LNCAP (cell line): ENCODE data around the gene ITCH.

ENCODE experiments used
- TF ChIP-seq, protein P1 (sequence below): fragments of 450-650 bp; IDR thresholded peaks from 2 replicates; pipeline ENCODE4 v1.5.1; 2017; ENCODE audit warnings: mild to moderate bottlenecking

Gene ITCH

DNA sequence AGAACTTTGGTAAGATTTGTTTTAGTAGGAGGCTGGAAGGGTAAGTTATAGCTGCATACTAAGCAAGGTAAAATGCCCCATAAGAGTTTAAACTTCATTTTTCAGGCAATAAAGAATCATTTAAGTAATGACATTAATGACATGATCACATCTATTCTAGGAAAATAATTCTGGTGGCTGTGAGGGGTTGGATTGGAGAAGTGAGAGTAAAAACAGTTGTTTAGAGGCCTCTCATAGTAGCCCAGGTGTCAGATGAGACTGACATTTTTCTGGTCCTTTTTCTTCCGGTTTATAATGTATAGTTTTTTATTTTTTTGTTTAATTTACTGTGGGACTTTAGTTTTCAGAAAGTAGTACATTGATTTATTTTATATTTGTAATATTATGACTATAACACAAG is 40.8 kb downstream of the ITCH start:
- TF ChIP-seq, protein P1, sequence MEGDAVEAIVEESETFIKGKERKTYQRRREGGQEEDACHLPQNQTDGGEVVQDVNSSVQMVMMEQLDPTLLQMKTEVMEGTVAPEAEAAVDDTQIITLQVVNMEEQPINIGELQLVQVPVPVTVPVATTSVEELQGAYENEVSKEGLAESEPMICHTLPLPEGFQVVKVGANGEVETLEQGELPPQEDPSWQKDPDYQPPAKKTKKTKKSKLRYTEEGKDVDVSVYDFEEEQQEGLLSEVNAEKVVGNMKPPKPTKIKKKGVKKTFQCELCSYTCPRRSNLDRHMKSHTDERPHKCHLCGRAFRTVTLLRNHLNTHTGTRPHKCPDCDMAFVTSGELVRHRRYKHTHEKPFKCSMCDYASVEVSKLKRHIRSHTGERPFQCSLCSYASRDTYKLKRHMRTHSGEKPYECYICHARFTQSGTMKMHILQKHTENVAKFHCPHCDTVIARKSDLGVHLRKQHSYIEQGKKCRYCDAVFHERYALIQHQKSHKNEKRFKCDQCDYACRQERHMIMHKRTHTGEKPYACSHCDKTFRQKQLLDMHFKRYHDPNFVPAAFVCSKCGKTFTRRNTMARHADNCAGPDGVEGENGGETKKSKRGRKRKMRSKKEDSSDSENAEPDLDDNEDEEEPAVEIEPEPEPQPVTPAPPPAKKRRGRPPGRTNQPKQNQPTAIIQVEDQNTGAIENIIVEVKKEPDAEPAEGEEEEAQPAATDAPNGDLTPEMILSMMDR: no peak

DNA sequence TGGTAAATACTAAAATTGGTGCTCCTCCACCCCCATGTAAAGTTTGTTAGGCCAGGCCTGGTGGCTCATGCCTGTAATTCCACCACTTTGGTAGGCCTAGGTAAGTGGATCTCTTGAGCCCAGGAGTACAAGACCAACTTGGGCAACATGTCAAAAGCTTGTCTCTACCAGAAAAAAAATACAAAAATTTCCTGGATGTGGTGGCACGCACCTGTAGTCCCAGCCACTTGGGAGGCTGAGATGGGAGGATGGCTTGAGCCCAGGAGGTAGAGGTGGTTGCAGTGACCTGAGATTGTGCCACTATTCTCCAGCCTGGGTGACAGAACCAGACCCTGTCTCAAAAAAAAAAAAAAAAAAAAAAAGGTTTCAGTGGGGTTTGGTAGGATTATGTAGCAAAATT is 41.7 kb downstream of the ITCH start:
- TF ChIP-seq, protein P1: no peak

DNA sequence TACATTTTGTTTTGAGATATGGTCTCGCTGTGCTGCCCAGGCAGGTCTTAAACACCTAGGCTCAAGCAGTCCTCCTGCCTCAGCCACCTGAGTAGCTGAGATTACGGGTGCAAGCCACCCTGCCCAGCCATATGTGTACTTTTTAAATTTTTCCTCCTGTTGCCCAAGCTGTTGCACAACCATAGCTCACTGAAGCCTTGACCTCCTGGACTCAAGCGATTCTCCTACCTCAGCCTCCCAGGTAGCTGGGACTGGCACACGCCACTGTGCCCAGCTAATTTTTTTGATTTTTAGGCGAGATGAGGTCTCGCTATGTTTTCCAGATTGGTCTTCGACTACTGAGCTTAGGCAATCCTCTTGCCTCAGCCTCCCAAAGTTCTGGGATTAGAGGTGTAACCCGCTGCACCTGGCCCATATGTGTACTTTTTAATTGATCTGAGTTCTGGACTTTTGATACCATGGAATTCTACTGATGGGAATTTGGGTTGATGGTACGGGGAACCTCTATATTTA is 44.9 kb downstream of the ITCH start:
- TF ChIP-seq, protein P1: no peak

DNA sequence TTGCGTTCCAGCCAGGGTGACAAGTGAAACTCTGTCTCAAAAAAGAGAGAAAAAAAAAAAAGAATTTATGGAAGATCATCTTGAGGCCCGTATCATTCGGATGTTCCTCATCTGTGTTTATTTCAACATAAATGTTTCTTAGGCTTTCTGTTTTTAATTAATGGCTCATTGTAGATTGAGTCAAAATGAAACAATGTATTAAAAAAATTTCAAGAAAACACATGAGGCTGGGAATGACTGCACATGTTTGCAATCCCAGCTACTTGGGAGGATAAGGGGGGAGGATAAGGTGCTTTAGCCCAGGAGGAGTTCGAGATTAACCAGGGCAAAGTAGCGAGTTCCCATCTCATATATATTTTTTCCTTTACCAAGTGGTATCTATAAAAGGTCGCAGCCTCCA is 47.3 kb downstream of the ITCH start:
- TF ChIP-seq, protein P1: no peak

DNA sequence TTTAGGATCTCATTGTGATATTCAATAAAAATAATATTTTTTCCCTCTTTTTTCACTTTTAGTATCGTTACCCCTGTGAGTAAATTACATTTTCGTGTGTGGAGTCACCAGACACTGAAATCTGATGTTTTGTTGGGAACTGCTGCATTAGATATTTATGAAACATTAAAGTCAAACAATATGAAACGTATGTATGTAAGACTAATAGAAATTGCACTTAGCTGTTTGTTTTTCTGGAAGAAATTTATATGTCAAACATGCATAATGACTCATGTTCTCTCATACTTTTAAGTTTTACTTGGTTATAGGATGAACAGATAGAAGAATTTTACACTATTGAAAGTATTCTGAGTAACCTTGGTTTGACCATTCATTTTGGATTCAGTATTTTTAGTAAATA is 49.4 kb downstream of the ITCH start:
- TF ChIP-seq, protein P1: no peak

DNA sequence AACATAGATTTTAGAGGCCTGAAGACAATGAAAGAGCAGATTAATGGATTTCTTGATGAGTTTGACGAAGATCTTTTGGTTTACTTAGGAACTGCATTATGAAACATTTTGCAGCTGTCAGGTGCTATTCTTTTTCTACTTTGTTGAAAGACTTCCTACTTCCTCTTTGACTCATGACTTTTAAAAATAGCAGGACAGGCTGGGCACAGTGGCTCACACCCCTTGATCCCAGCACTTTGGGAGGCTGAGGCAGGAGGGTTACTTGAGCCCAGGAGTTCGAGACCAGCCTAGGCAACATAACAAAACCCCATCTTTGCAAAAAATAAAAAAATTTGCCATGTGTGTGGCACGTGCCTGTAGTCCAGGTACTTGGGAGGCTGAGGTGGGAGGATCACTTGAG is 52.0 kb downstream of the ITCH start:
- TF ChIP-seq, protein P1: no peak

DNA sequence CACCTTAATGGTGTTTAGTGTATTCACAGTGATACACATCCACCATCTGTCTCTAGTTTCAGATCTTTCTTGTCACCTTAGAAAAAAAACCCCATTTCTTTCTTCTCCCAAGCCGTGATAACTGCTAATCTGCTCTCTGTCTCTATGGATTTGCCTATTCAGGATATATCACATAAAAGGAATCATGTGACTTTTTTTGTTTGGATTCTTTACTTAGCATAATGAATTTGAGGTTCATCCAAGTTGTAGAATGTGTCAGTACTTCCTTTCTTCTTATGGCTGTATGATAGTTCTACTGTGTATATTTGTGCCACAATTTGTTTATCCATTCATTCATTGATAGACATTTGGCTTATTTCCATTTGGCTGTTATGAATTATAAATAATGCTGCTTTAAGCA is 57.1 kb downstream of the ITCH start:
- TF ChIP-seq, protein P1: no peak

DNA sequence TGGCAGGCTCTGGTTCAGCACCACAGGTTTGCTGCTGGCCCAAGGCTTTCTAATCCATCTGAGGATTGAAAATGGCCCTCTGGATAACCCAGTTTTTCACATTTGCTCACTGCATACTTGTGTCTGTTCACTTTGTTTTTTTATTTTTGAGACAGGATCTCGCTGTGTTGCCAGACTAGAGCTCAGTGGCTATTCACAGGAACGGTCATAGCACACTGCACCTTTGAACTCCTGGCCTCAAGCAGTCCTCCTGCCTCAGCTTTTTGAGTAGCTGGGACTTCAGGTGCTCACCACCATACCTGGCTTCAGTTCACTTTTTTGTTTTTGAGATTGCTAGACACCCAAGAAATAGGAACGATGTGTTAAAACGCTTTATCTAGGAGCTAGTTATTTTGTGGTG is 57.9 kb downstream of the ITCH start:
- TF ChIP-seq, protein P1: no peak
